ENCODE results near the gene FGR.
A peak's percentile ranks its signal among the peaks of the same experiment; 100 is the strongest.
"Not testable (repeated sequence)": the region's sequence is repeated elsewhere in the genome, so short reads cannot be mapped to it uniquely, and the experiment has no call there.

The FGR gene

DNA sequence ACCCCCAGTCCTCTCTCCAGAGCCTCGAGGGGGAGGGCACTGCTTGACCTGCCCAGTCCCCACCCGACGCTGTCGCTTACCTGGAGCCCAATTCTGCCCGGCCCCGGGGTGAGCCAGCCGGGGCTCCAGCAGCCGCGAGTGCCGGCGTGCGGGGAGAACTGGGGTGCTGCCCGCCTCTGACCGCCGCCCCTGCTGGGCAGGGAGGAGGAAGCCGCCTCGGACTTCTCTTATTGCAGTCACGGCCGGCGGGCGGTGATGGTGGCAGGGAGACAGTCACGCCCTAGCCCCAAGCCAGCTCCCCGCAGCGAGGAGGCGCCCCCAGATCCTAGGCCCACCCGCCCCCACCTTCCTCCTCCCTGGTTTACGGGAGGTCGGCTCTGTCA, at the start of gene FGR:
FGR (minus strand) TSS at position 201 of the 383 bp plus-strand sequence. CDS start 11,269 bp downstream, outside the sequence.
- DNase-seq: no peak

DNA sequence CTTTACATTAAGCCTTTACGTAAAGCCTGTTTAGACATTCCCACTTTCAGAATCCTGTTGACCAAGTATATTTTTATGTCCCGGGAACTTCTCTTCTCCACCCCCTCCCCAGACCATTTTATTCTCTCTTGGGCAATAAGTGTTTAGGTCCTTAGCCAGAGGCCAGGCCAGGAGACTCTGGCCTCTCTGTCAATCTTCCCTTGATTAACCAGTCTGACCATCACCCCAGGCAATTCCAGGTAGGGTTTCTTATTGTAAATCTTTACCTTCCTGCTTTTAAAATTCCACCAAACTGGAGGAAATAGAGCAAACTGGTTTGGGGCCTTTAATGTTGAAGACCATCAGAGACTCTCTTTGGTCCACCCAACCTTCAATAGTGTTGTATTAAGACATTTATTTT, 49.2 kb upstream of the FGR start:
- no peak for DNase-seq

DNA sequence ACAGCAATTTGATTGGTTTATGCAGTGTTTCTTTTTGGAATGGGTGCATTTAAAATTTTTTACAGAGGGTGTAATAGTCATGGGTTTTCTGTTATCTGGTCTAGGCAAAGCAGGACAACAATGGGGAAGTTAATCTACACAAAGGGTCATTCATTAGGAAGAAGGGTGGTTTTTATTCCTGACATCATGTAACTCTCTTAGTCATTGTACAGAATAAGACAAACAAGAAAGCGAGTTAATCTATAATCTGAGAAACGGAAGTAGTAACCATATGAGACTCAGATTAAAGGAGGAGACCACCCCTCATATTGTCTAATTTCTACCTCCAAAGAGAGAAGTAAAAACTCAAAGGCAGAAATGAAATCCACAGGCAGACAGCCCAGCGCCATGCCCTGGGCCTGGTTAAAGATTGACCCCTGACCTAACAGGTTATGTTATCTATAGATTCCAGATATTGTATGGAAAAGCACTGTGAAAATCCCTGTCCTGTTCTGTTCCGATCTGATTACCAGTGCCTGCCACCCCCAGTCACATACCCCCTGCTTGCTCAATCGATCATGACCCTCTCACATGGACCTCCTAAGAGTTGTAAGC, 47.5 kb upstream of the FGR start:
- DNase-seq: no peak

DNA sequence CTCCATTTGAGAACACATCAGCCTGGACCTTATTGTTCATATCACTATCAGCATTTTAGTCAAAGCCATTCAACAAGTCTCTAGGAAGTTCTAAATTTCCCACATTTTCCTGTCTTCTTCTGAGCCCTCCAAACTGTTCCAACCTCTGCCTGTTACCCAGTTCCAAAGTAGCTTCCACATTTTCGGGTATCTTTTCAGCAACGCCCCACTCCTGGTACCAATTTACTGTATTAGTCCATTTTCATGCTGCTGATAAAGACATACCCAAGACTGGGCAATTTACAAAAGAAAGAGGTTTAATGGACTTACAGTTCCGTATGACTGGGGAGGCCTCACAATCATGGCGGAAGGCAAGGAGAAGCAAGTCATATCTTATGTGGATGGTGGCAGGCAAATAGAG, 46.6 kb upstream of the FGR start:
- not testable (repeated sequence) for DNase-seq

DNA sequence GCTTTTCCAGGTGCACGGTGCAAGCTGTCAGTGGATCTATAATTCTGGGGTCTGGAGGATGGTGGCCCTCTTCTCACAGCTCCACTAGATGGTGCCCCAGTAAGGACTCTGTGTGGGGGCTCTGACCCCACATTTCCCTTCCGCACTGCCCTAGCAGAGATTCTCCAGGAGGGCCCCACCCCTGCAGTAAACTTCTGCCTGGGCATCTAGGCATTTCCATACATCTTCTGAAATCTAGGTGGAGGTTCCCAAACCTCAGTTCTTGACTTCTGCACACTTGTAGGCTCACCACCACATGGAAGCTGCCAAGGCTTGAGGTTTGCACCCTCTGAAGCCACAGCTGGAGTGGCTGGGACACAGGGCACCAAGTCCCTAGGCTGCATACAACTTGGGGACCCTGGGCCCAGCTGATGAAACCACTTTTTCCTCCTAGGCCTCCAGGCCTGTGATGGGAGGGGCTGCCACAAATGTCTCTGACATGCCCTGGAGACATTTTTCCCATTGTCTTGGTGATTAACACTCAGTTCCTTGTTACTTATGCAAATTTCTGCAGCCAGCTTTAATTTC, 45.3 kb upstream of the FGR start:
- not testable (repeated sequence) for DNase-seq

DNA sequence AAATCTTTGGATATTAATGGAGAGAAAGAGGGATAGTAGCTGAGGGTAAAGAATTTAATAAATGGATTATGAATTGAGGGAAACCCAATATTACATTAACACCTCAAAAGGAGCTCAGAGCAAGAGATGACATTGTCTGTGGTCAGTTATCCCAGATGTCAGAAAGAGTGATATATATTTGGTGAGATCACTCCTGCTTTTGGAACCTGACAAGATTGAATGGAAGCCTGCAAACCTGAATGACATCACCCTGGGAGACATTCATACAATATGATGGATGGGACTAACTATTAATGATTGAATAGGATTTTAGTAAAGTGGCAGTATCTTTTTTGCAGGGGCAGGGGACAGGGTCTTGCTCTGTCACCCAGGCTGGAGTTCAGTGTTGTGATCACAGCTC, 43.8 kb upstream of the FGR start:
- DNase-seq: no peak

DNA sequence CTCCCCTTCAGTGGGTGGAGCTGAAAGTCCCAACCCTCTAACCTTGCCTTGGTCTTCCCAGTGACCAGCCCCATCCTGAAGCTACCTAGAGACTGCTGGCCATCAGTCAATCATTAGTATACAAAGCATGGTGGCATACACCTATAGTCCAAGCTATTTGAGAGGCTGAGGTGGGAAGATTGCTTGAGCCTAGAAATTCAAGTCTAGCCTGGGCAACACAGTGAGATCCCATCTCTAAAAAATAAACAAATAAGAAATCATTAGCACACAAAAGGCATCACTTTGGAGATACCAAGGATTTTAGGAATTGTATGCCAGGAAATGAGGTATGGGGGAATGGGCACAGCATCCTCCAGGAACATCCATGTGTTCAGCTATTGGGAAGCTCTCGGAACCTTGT, 41.4 kb upstream of the FGR start:
- no peak for DNase-seq

DNA sequence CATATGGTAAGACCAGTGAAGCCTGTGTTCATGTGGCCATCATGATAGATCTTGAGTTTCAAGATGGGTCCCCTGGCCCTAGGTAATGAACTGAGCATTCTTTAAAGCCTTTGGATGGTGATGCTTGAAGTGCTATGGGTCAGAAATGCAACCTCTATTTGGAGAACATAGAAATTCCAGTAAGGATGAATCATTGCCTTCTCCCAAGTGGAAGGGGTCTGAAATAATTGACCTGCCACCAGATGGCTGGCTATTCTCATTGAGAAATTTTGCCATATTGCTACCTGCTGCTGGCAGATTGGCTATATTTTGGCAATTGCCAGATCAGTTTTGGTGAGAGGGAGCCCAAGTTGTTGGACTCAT, 37.7 kb upstream of the FGR start:
- no peak for DNase-seq

DNA sequence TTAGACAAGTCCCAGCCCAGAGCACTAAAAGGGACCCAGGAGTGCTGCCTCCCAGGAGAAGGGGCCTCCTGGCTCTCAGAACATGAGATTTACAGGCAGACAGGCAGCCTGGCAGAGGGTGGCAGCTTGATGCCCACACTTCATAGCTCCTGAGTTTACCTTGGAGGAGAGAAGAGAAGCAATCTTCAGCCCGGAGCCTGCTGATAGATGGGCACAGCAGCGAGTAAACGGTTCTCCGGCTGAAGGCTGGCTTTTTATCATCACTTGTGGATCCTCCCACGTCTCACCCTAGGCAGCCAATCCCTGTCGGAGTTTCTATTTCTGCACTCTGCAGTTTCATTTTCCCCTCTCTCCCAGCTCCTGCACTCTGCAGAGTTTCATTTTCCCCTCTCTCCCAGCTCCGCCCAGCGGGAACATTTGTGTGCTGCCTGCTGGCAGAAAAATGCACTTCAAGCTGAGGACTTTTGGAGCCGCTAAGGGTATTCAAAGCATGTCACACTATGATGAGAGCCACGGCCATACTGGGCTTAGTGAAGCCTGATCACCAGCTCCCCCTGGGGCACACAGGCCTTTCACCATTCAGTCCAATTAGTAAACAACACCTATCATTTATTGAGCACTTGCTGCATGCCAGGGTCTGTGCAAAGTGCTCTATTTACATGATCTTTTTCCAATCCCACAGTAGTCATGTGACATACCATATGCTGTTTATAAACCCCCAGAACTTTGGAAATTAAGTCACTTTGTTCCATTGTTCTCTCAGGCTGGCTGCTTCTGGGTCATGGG, 37.2 kb upstream of the FGR start, which contains the start of gene IFI6:
IFI6 (minus strand) TSS at position 229 of the 786 bp plus-strand sequence. CDS start 2,878 bp downstream, outside the sequence.
- DNase-seq: peak; percentile 95

DNA sequence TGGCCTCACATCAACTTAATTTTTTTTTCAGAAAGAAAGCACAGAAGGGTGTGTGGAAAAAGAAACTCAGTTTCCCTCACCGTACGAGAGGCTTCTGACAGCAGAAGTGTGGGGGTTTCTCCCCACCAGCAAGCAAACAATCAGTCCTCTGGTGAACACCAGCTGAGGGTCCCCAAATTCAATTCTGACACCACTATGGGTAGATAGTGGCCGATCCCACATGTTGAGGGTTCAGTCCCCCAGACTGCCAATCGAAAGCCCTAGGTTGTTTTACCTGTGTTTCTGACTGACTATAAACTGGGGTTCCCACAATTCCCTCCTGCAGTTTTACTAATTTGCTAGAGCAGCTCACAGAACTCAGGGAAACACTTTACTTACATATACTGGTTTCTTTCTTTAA, 34.9 kb upstream of the FGR start:
- DNase-seq: no peak

DNA sequence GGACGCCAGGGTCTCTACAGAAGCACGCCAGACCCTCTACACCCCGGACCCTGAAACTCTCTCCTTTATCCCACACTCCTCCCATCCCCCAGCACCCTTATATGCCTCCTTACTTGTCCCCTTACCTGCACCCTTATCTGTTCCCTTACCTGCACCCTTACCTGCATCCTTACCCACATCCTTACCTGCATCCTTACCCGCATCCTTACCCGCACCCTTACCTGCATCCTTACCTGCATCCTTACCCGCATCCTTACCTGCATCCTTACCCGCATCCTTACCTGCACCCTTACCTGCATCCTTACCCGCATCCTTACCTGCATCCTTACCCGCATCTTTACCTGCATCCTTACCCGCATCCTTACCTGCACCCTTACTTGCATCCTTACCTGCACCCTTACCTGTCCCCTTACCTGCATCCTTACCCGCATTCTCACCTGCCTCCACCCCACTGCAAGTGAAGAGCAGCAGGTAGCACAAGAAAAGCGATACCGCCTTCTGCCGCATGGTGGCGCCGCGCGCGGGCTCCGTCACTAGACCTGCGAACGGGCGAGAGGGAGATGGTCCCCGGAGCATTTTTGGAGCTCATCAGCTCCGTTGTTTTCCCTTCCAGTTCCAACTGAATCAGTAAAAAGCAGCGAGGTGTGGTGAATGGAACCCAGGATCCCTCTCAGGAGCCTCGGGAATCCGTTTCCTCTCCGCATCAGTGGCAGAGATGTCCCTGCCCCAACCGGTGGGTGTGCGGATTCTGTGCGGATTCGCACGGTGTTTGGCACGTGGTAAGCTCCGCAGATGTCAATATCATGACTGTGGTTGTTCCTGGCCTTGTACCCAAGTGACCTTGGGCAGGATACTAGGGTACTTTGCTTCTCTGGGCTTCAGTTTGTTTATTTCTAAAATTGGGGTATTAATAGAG, 34.1 kb upstream of the FGR start:
- peak; percentile 71 for DNase-seq

DNA sequence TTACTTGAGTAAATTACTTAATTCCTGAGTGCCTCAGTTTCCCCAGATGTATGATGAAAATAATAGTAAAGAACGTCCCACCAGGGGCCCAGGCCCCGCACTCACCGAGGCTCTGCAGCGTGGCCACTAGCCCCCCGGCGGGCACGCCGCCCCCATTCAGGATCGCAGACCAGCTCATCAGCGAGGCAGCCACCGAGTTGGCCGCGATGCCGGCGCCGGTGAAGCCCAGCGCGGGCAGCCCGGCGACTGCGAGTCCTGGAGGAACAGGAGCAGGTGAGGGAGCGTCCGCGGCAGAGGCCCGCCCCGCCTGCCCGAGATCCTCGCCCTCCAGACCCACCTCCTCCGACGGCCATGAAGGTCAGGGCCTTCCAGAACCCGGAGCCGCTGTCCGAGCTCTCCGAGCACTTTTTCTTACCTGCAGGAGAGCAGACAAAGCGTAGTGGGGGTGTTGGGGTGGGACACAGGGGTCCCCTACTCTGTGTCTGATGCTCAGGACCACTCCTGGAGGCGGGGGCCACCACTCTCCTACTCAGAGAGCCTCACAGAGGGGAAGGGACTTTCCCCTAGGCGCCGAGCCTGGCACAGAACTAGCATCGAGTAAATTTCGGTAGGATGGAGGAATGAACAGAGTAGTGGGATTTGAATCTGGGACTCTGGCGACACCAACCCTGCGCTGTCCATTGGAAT, 33.3 kb upstream of the FGR start:
- DNase-seq: no peak

DNA sequence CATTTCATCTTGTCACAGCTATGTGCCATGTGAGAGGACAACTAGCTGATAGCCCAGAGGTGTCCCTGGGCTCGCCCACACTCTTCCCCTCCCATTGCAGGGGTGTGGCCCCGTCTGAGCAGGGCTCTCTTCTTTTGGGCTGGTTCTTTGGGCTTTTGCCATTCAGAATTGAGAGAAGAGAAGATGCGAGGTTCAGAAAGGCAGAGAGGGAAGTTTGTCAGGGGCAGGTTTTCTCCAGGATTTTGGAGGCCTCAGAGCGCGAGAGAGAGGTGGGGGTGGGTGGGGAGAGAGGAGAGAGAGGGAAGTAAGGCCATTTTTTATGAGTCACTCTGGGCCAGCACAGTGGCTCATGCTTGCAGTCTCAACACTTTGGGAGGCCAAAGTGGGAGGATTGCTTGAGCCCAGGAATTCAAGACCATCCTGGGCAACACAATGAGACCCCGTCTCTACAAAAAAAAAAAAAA, 31.8 kb upstream of the FGR start:
- no peak for DNase-seq

DNA sequence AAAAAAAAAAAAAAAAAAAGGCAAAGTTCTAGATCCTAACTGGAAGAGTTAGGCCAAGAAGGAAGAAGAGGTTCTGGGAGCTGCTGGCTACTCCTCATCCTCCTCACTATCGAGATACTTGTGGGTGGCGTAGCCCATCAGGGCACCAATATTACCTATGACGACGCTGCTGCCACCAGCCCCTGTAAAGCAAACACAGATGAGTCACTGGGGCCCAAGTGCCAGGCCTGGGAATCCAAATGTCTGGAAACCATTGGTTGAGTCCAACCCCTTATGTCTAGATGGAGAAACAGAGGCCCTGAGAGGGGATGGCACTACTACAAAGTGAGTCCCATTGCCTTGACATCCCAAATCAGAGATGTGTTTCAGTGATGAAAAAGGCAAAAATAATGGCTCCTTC, 31.3 kb upstream of the FGR start:
- DNase-seq: no peak

DNA sequence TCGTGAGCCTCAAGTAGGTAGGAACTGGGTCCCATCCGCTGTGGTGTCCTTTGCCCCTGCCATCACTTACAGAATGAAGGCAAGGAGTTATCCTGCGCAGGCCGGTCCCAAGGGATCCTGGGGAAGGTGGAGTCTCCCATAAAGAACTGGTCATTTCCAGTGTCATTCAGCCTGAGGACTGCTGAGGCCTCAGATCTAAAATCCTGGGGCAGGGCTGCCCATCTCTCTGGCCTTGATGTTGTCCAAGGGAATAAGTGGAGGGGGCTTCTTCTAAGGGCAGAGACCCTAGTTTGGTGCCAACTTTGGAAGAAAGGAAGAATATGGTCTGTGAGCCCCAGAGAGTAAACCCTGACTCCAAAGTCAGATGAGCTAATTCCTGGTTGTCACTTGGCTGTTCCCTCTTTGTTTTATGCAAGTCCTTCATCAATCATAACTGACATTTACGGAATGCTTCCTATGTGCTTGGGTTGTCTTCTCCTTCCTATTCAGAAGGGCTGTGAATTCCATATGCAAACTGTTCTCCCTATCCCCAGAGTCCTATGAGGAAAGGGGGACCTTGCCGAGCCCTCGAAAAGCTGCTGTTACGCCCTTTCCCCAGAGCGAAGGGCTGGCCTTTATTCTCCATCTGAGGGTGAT, 30.1 kb upstream of the FGR start:
- DNase-seq: no peak

DNA sequence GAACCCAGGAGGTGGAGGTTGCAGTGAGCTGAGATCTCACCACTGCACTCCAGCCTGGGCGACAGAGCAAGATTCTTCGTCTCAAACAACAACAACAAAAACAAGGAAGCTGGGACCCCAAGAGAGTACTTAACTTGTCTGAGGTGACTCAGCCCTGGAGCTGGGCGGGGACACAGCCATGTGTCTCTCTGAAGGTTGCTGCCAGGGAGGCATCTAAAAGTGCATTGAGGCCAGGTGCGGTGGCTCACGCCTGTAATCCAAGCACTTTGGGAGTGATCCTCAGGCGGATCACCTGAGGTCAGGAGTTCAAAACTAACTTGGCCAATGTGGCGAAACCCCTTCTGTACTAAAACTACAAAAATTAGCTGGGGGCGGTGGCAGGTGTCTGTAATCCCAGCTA, 29.3 kb upstream of the FGR start:
- DNase-seq: no peak

DNA sequence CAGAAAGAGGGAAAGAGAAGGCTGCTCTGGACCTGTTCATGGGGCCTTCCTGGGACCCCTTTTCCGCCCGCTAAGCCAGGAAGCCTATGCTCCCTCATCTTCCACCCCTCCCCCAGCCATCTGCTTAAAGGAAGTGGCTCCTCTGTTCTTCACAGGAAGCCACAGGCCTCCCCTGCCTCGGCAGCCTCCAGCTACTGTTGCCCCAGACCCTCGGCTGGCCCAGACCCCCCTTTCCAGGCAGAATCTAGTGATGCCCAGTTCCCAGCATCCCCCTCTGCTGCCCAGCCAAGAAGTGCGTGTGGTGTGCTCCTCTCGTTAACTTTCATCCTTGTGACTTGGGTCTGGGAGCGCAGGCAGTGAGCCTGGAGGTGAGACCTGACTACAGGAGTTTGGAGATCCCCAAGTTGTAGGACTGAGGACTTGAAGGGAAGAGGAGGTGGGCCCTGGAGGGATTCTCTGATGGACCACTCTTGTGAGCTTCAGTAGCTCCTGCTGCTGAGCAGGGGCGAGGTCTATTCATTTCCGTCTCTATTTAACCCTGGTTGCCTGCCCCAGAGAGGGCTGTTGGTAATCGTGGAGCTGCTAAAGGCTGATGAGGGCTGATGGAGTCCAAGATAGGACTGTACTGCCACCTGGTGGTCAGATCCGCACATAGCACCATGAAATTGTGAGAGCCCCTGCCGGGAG, 27.9 kb upstream of the FGR start:
- peak; percentile 82 for DNase-seq

DNA sequence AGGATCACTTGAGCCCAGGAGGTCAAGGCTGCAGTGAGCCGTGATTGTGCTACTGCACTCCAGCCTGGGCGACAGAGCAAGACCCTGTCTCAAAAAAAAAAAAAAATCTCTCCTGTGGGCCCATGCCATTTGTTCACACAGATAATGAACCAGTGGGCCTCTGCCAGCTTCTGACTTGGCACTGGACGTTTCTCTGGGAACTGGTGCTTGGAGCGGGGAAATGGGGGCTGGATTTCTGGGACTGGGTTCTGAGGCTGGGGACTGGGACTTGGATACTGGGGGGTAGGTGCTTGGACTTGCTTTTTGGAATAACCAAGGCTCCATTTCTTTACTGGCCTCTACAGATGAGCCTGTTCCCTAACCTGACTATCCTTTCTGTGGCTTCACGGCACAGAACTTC, 27.3 kb upstream of the FGR start:
- DNase-seq: no peak

DNA sequence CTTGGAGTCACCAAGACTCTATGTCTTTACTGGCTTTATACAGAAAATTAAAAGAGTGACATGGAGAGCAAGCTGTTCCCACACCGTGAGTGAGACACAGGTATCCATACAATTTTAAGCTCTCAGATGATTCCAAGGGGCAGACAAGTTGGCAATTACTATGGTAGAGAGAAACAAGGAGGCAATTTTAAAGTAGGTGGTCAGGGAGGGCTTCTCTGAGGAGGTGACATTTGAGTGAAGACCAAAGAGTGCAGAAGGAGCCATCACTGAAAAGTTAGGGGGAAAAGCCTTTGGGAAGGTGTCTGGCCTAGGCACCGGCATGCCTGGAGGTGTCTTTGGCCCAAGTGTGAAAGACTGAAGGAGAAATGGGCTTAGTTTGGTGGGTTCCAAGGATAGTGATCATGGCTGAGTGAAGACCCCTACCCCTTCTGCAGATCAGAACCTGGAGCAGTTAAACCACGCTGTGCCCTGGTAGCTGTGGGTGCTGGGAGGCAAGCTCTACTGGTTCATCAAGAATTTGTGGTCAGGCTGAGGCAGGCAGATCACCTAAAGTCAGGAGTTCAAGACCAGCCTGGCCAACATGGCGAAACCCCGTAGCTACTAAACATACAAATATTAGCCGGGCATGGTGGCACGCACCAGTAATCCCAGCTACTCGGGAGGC, 26.6 kb upstream of the FGR start:
- no peak for DNase-seq

DNA sequence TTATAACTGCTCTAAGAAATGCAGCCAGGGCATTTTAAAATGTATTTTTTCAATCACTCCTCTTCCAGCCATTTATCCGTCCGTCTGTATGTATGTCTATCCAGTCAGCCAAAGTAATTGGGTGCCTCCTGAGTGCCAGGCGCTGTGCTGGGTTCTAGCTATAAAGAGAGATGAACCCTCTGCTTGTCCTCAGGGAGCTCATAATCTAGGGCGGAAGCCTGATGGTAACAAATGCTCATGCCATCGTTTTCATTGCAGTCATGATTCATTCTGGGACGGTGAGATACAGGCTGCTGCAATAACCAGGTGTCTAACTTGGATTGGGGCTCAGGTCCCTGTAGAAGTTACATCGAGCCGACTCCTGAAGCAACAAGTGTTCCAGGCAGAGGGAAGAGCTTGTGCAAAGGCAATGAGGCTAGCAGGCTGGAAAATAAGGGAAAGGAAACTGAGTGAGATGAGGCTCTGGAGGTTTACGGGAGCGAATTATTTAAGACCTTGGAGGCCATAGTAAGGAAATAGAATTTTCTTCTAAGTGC, 25.4 kb upstream of the FGR start:
- no peak for DNase-seq

Data from NCI-H2107 (cell line).